OCI-LY7 (cell line): ENCODE data around the gene PLEKHG1. TPM values are rescaled to one million over a fixed set of nuclear protein-coding genes. Genes with fewer than 3 reads are reported as not detected.

ENCODE experiments used
- BruUV-seq: library from RNA; stranded (reverse); fragments of 400-500 nt; replicated peaks from 2 replicates; lab custom pipeline; 2021; lab: Mats Ljungman, UMichigan
- CTCF ChIA-PET: fragments of 300-600 bp; sonication (Branson Sonifier 250); formaldehyde crosslinking; loops from one replicate; lab custom pipeline; 2022; ENCODE audit warnings: antibody characterized with exemption; ENCODE audit not compliant: unreplicated experiment; lab: Charles Lee
- POLR2A ChIA-PET: fragments of 300-600 bp; sonication (Branson Sonifier 250); formaldehyde crosslinking; loops from one replicate; lab custom pipeline; 2022; ENCODE audit warnings: antibody characterized with exemption; lab: Charles Lee
- DNase-seq: peaks from one replicate; pipeline ENCODE4 v3.0.0-alpha.2; 2015; ENCODE audit warnings: low spot score
- H2AFZ ChIP-seq: fragments of 200-600 bp; sonication (generic), shearing (Covaris generic); 2 replicates; pipeline ENCODE4 v1.6.1; 2014; ENCODE audit warnings: mild to moderate bottlenecking, antibody characterized with exemption, low read length, moderate library complexity
- H3K27ac ChIP-seq: fragments of 200-600 bp; sonication (generic); 2 replicates; pipeline ENCODE4 v1.5.1; 2014; ENCODE audit warnings: mixed run types, low read depth, mild to moderate bottlenecking, moderate library complexity, low read length, inconsistent platforms; ENCODE audit not compliant: poor library complexity, severe bottlenecking
- H3K36me3 ChIP-seq: fragments of 200-600 bp; sonication (generic); 2 replicates; pipeline ENCODE4 v1.6.1; 2014; ENCODE audit warnings: mild to moderate bottlenecking, antibody characterized with exemption, low read length, moderate library complexity, mixed read lengths; ENCODE audit not compliant: insufficient read depth
- H3K4me1 ChIP-seq: fragments of 200-600 bp; sonication (generic); 2 replicates; pipeline ENCODE4 v1.5.1; 2014; ENCODE audit warnings: mild to moderate bottlenecking, low read length; ENCODE audit not compliant: insufficient read depth, poor library complexity, severe bottlenecking
- H3K4me2 ChIP-seq: fragments of 200-600 bp; sonication (generic); 2 replicates; pipeline ENCODE4 v1.6.1; 2014; ENCODE audit warnings: mild to moderate bottlenecking, low read length
- H3K4me3 ChIP-seq: fragments of 200-600 bp; sonication (generic); 2 replicates; pipeline ENCODE4 v1.5.1; 2014; ENCODE audit warnings: mild to moderate bottlenecking, low read depth, low read length; ENCODE audit not compliant: poor library complexity, severe bottlenecking
- H3K79me2 ChIP-seq: fragments of 200-600 bp; sonication (generic); 2 replicates; pipeline ENCODE4 v1.6.1; 2016; ENCODE audit warnings: low read depth, mild to moderate bottlenecking, low read length, moderate library complexity, mixed read lengths; ENCODE audit not compliant: insufficient read depth
- H3K9me2 ChIP-seq: fragments of 200-600 bp; sonication (generic); 2 replicates; pipeline ENCODE4 v1.6.1; 2016; ENCODE audit warnings: mild to moderate bottlenecking, low read length, mixed read lengths; ENCODE audit not compliant: insufficient read depth
- H3K9me3 ChIP-seq: fragments of 200-600 bp; sonication (generic); 2 replicates; pipeline ENCODE4 v1.6.1; 2014; ENCODE audit warnings: mild to moderate bottlenecking, mixed run types, low read length, mixed read lengths
- H4K20me1 ChIP-seq: fragments of 200-600 bp; sonication (generic); 2 replicates; pipeline ENCODE4 v1.6.1; 2014; ENCODE audit warnings: mild to moderate bottlenecking, antibody characterized with exemption, low read length, moderate library complexity, mixed read lengths; ENCODE audit not compliant: insufficient read depth
- CTCF ChIP-seq: fragments of 200-600 bp; sonication (generic); conservative IDR thresholded peaks from 2 replicates; pipeline ENCODE4 v1.5.1; 2014; ENCODE audit warnings: mild to moderate bottlenecking, antibody characterized with exemption, low read length, moderate library complexity, mixed read lengths
- EZH2phosphoT487 ChIP-seq: fragments of 200-600 bp; sonication (generic); IDR thresholded peaks from 2 replicates; pipeline ENCODE4 v1.6.1; 2018; ENCODE audit warnings: low read depth, borderline replicate concordance, mild to moderate bottlenecking, mixed run types, antibody characterized with exemption, low read length, moderate library complexity, mixed read lengths
- intact Hi-C: fragments of 100-400 bp; cut with micrococcal nuclease; formaldehyde crosslinking; loops from one replicate; pipeline ENCODE4 v1.10.0; 2022; ENCODE audit not compliant: unreplicated experiment
- total RNA-seq, 2 experiments: library from RNA; depleted of rRNA in 1 of 2; stranded (reverse); fragments of >200 nt in 1 of 2; shearing (Covaris generic) in 1 of 2; gene quantifications; 2 replicates each; pipeline ENCODE4 v1.2.3, GENCODE V29; 2014 to 2022

Gene PLEKHG1
- total RNA-seq, 2 experiments from 2014 or later = 17.9 to 19.6 TPM

DNA sequence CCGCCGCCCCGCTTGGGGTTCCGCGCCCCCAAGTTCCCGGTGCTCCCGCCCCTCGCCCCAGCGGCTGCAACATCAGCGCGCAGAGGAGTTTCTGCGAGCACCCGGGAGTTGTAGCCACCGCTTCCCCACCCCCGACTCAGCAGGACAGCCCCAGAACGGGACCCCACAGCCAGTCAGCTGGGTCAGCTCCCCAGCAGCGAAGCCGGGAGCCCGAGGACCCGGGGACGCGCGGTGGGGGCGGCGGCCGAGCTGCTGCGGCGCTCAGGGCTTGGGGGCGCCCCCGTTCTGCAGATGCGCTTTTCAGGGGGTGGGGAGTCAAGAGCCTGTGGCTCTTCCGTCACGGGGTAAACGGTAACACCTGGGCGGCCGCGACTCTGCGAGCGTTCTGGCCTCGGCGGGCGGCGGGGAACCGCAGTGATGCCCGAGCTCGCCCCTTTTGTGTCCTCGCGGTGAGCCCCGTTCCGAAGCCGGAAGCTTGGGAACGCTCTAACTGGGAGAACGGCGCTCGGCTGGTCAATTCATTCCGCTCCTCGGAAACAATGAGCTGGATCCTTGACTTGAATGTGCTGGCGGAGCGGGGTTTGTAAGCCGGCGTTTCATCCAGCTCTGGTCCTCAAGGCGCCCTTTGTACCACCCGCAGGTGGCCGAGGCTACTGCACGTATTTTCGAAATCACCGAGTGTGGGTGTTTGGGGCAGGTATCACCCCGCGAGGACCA lies 774 bp downstream of the PLEKHG1 start:
- DNase-seq = peak; percentile 92
- no TSS peak for BruUV-seq
- ChIA-PET CTCF (interaction anchor here (0.5 to 2.0 kb wide), 8 partner anchors 21 to 404 kb away, joined by 3 to 5 read pairs (median 4); no protein-coding TSS in a partner anchor), POLR2A (interaction anchor here (0.9 to 4.2 kb wide), 14 partner anchors 8 to 217 kb away, joined by 3 to 23 read pairs (median 4); no protein-coding TSS in a partner anchor)
- TF ChIP-seq EZH2phosphoT487 (no peak), CTCF (peak; percentile 74)
- H2AFZ ChIP-seq = peak overlapping the region; percentile 57
- no peaks in the 10 kb centered on the region for H4K20me1 ChIP-seq
- peak overlapping the region; percentile 74 for H3K4me2 ChIP-seq
- peak overlapping the region; percentile 69 for H3K27ac ChIP-seq
- no peaks in the 10 kb centered on the region for H3K9me2 ChIP-seq
- no peaks in the 10 kb centered on the region for H3K79me2 ChIP-seq
- no peaks in the 10 kb centered on the region for H3K36me3 ChIP-seq
- H3K9me3 ChIP-seq = no peaks in the 10 kb centered on the region
- peak overlapping the region; percentile 78 for H3K4me3 ChIP-seq
- intact Hi-C loops = loop anchor here (1.0 to 10.0 kb wide), 6 partner anchors 23 to 264 kb away; partner anchors contain the start of gene MTHFD1L
- H3K4me1 ChIP-seq = peaks cover 44% of the 10 kb centered on the region

GRCh38 chr6:150601439-150601838 lies 1.8 kb downstream of the PLEKHG1 start:
- Histone ChIP-seq H3K4me2 (peak overlapping the region; percentile 74), H4K20me1 (no peaks in the 10 kb centered on the region), H3K4me1 (peaks cover 42% of the 10 kb centered on the region), H3K27ac (peak overlapping the region; percentile 69), H2AFZ (peak overlapping the region; percentile 57; the same call in 1 of the 2 replicates), H3K36me3 (no peaks in the 10 kb centered on the region), H3K79me2 (no peaks in the 10 kb centered on the region), H3K4me3 (peak overlapping the region; percentile 78), H3K9me3 (no peaks in the 10 kb centered on the region), H3K9me2 (no peaks in the 10 kb centered on the region)
- intact Hi-C loops = loop anchor here (2.0 to 10.0 kb wide), 2 partner anchors 33 to 263 kb away; partner anchors contain the start of gene MTHFD1L
- POLR2A ChIA-PET = interaction anchor here (1.0 to 4.2 kb wide), 6 partner anchors 9 to 21 kb away, joined by 3 to 18 read pairs (median 6); no protein-coding TSS in a partner anchor
- TF ChIP-seq EZH2phosphoT487 = no peak
- TF ChIP-seq CTCF = no peak
- CTCF ChIA-PET = interaction anchor here (1.1 kb wide), 1 partner anchor 22 kb away, joined by 3 read pairs; no protein-coding TSS in a partner anchor
- DNase-seq = no peak
- TSS peak; percentile 42 for BruUV-seq
